ENCODE results near the gene NKX2-8.

NKX2-8 gene

DNA sequence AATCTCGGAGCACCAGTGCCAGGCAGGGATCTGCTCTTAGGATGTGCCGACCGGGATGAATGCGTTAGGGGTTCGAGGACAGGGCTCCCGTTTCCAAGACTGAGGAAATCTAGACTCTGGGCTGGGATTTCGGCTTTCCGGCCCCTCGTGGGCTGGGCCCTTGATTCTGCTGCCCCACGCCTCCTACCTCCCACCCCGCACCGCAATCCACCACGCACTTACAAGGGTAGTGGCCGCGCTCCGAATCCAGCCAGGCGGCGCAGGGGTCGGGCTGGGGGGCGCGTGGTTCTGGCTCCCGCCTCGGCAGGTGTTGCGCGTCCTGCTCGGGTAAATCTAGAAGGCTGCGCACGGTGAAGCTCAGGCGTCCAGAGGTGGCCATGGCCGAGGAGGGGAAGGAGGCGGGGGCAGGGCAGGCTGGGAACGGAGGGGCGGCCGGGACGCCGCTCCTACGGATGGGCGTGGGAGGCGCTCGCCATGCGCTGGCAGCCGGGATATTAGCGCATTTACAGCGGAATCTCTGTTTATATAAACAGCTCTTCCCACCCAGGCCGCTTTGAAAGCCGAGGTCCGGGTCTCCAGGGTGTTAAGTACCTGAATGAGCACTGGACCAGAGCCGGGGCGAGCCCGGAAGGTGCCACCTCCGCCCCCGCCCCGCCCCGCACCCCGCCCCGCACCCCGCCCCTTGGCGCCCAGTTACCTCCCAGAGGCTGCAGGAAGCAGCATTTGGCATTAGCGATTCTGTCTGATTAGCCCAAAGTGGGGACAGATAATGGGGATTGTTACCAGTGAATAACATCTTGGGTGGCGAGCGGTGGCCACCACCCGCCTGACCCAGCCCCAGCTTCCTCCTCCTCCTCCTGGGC is at the start of gene NKX2-8:
Gene NKX2-8, minus strand, starts transcription at position 604 of the 863 bp plus-strand sequence. Its CDS starts 225 bp downstream, at position 379.
- Histone ChIP-seq H3K9ac (ENCODE audit: low read depth, low read length) (no peak within 1 kb of the TSS), H3K27me3 (ENCODE audit: control insufficient read depth, insufficient read depth, low read length) (peaks cover 100% of the 10 kb centered on the region), H3K4me1 (ENCODE audit: control insufficient read depth, insufficient read depth, low read length) (peaks cover 18% of the 10 kb centered on the region), H3K36me3 (ENCODE audit: control insufficient read depth, insufficient read depth, low read length) (no peaks in the 10 kb centered on the region), H3K27ac (ENCODE audit: low read depth, low read length) (no peak within 1 kb of the TSS), H3K4me3 (ENCODE audit: low read depth, low read length) (peak within 1 kb of the TSS; percentile 56), H3K9me3 (ENCODE audit: control insufficient read depth, insufficient read depth, low read length) (no peaks in the 10 kb centered on the region)

GRCh38 chr14:36627981-36628380 is 45.6 kb upstream of the NKX2-8 start:
- Histone ChIP-seq H3K27me3 (ENCODE audit: control insufficient read depth, insufficient read depth, low read length) (0 out of 2 replicates have a peak, but pooled peaks cover 5% of the 10 kb centered on the region), H3K9me3 (ENCODE audit: control insufficient read depth, insufficient read depth, low read length) (no peaks in the 10 kb centered on the region), H3K4me3 (ENCODE audit: low read depth, low read length) (no peak overlapping the region), H3K9ac (ENCODE audit: low read depth, low read length) (no peak overlapping the region), H3K4me1 (ENCODE audit: control insufficient read depth, insufficient read depth, low read length) (no peaks in the 10 kb centered on the region), H3K27ac (ENCODE audit: low read depth, low read length) (no peak overlapping the region), H3K36me3 (ENCODE audit: control insufficient read depth, insufficient read depth, low read length) (no peaks in the 10 kb centered on the region)

- Histone ChIP-seq H3K27me3 (ENCODE audit: control insufficient read depth, insufficient read depth, low read length) (0 out of 2 replicates have a peak, but pooled peaks cover 5% of the 10 kb centered on the region), H3K4me3 (ENCODE audit: low read depth, low read length) (no peak overlapping the region), H3K9me3 (ENCODE audit: control insufficient read depth, insufficient read depth, low read length) (no peaks in the 10 kb centered on the region), H3K4me1 (ENCODE audit: control insufficient read depth, insufficient read depth, low read length) (no peaks in the 10 kb centered on the region), H3K36me3 (ENCODE audit: control insufficient read depth, insufficient read depth, low read length) (no peaks in the 10 kb centered on the region), H3K9ac (ENCODE audit: low read depth, low read length) (no peak overlapping the region), H3K27ac (ENCODE audit: low read depth, low read length) (no peak overlapping the region)
Observed at GRCh38 chr14:36626151-36626550, 43.7 kb upstream of the NKX2-8 start.

GRCh38 chr14:36625436-36625835 is 43.0 kb upstream of the NKX2-8 start:
- Histone ChIP-seq H3K36me3 (ENCODE audit: control insufficient read depth, insufficient read depth, low read length) (no peaks in the 10 kb centered on the region), H3K4me3 (ENCODE audit: low read depth, low read length) (no peak overlapping the region), H3K27ac (ENCODE audit: low read depth, low read length) (no peak overlapping the region), H3K9ac (ENCODE audit: low read depth, low read length) (no peak overlapping the region), H3K27me3 (ENCODE audit: control insufficient read depth, insufficient read depth, low read length) (0 out of 2 replicates have a peak, but pooled peaks cover 5% of the 10 kb centered on the region), H3K9me3 (ENCODE audit: control insufficient read depth, insufficient read depth, low read length) (no peaks in the 10 kb centered on the region), H3K4me1 (ENCODE audit: control insufficient read depth, insufficient read depth, low read length) (no peaks in the 10 kb centered on the region)

- Histone ChIP-seq H3K4me1 (ENCODE audit: control insufficient read depth, insufficient read depth, low read length) (no peaks in the 10 kb centered on the region), H3K36me3 (ENCODE audit: control insufficient read depth, insufficient read depth, low read length) (no peaks in the 10 kb centered on the region), H3K9me3 (ENCODE audit: control insufficient read depth, insufficient read depth, low read length) (no peaks in the 10 kb centered on the region), H3K27ac (ENCODE audit: low read depth, low read length) (no peak overlapping the region), H3K9ac (ENCODE audit: low read depth, low read length) (no peak overlapping the region), H3K4me3 (ENCODE audit: low read depth, low read length) (no peak overlapping the region), H3K27me3 (ENCODE audit: control insufficient read depth, insufficient read depth, low read length) (0 out of 2 replicates have a peak, but pooled peaks cover 5% of the 10 kb centered on the region)
Observed at GRCh38 chr14:36625014-36625413, 42.6 kb upstream of the NKX2-8 start.

DNA sequence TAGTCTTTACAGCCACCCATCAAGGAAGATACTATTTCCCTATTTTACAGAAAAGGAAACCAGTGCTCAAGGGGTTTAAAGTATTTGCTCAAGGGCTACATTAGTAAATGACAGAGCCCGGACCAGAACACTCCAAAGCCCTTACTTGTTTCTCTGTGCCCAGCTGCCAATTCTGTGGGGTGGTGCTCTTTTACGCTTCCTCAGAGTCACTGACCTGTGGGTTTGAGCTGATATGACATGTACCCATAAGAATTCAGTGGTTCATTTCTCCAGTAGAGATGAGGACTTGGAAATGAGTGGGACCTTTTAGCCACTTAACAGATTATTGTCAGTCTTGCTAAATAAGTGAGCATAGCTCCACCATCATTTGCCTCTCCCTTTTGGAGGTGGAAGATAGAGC is 37.4 kb upstream of the NKX2-8 start:
- no peaks in the 10 kb centered on the region for H3K36me3 ChIP-seq (ENCODE audit: control insufficient read depth, insufficient read depth, low read length)
- H3K27ac ChIP-seq (ENCODE audit: low read depth, low read length) = no peak overlapping the region
- H3K9ac ChIP-seq (ENCODE audit: low read depth, low read length) = no peak overlapping the region
- H3K9me3 ChIP-seq (ENCODE audit: control insufficient read depth, insufficient read depth, low read length) = no peaks in the 10 kb centered on the region
- no peaks in the 10 kb centered on the region for H3K4me1 ChIP-seq (ENCODE audit: control insufficient read depth, insufficient read depth, low read length)
- H3K27me3 ChIP-seq (ENCODE audit: control insufficient read depth, insufficient read depth, low read length) = no peaks in the 10 kb centered on the region
- H3K4me3 ChIP-seq (ENCODE audit: low read depth, low read length) = no peak overlapping the region

DNA sequence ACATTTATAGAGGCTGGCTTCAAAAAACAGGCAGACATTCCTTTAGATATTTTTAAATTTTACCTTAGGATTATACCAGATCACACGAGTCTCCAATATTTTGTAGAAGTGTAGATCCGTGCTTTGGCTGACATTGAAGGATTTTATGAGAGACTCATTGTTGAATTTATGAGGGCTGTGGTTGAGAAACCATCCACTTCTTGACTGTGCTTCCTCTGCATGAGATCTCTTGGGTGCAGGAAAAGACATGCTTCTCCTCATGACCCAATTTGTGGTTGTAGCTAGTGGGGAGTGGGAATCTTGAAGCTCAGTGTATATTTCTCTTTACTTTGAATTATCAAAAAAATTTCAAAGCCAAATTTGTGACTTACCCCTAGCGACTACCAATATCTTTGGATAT is 36.7 kb upstream of the NKX2-8 start:
- Histone ChIP-seq H3K36me3 (ENCODE audit: control insufficient read depth, insufficient read depth, low read length) (no peaks in the 10 kb centered on the region), H3K27ac (ENCODE audit: low read depth, low read length) (no peak overlapping the region)

DNA sequence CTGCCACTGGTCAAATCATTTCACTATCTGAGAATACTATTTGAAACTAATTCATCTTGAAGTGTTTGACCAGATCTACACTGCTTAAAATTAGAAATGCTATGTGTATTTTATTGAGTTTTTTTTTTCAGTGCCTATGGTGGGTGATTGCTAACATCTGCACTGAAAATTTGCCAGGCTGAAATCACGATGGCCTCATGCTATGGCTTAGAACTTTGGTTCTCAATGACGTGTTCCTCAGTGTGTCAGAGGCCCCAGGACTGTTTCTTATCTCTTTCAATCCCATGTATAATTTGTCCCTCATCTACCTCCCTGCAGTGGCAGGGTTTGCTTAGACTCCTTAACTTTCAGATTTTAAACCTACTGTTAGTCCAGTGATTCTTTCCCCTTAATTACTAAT is 36.2 kb upstream of the NKX2-8 start:
- Histone ChIP-seq H3K27ac (ENCODE audit: low read depth, low read length) (no peak overlapping the region), H3K36me3 (ENCODE audit: control insufficient read depth, insufficient read depth, low read length) (no peaks in the 10 kb centered on the region), H3K9ac (ENCODE audit: low read depth, low read length) (no peak overlapping the region), H3K4me1 (ENCODE audit: control insufficient read depth, insufficient read depth, low read length) (no peaks in the 10 kb centered on the region), H3K9me3 (ENCODE audit: control insufficient read depth, insufficient read depth, low read length) (no peaks in the 10 kb centered on the region), H3K27me3 (ENCODE audit: control insufficient read depth, insufficient read depth, low read length) (no peaks in the 10 kb centered on the region), H3K4me3 (ENCODE audit: low read depth, low read length) (no peak overlapping the region)

More for the DNA sequence above, 36.7 kb upstream of the NKX2-8 start:
- Histone ChIP-seq H3K27me3 (ENCODE audit: control insufficient read depth, insufficient read depth, low read length) (no peaks in the 10 kb centered on the region), H3K9me3 (ENCODE audit: control insufficient read depth, insufficient read depth, low read length) (no peaks in the 10 kb centered on the region), H3K4me1 (ENCODE audit: control insufficient read depth, insufficient read depth, low read length) (no peaks in the 10 kb centered on the region), H3K9ac (ENCODE audit: low read depth, low read length) (no peak overlapping the region), H3K4me3 (ENCODE audit: low read depth, low read length) (no peak overlapping the region)

DNA sequence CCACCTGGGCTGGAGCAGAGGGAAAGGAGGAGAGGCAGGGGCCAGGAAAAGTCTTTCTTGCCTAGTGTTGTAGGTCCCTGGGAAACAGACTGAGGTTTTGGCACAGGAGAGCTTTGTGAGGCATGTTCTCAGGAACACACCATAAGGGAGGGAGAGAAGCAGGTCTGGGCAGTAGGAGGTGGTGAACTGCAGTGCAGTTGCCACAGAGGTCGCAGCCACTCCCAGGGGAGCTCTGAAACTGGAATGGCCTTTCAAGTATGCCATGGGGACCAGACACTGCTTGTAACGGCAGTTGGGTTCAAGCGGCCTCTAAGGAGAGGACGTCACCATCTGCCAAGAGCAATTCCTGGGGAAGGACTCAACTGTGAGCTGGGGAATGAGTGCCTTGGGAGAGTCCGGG is 35.4 kb upstream of the NKX2-8 start:
- Histone ChIP-seq H3K36me3 (ENCODE audit: control insufficient read depth, insufficient read depth, low read length) (no peaks in the 10 kb centered on the region), H3K9ac (ENCODE audit: low read depth, low read length) (no peak overlapping the region), H3K4me1 (ENCODE audit: control insufficient read depth, insufficient read depth, low read length) (no peaks in the 10 kb centered on the region), H3K27me3 (ENCODE audit: control insufficient read depth, insufficient read depth, low read length) (no peaks in the 10 kb centered on the region), H3K4me3 (ENCODE audit: low read depth, low read length) (no peak overlapping the region), H3K9me3 (ENCODE audit: control insufficient read depth, insufficient read depth, low read length) (no peaks in the 10 kb centered on the region), H3K27ac (ENCODE audit: low read depth, low read length) (no peak overlapping the region)

DNA sequence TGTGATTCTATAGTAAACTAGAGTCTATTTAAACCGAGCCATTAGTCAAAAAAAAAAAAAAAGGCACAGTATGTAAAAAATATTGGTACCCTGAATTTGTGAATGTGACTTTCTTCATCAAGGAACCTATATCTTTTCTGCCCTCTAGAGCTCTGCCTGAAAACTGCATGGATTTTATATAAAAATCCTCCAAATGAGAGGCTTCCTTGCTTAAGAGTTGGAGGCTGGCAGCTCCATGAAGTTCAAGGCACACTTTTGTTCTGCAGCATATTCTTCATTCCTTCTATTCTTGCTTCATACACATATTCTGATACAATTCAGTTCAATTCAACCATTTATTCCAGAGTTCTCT is 23.1 kb upstream of the NKX2-8 start:
- H3K4me1 ChIP-seq (ENCODE audit: control insufficient read depth, insufficient read depth, low read length) = peaks cover 8% of the 10 kb centered on the region; the same call in 1 of the 2 replicates
- no peak overlapping the region for H3K4me3 ChIP-seq (ENCODE audit: low read depth, low read length)
- no peaks in the 10 kb centered on the region for H3K9me3 ChIP-seq (ENCODE audit: control insufficient read depth, insufficient read depth, low read length)
- H3K27me3 ChIP-seq (ENCODE audit: control insufficient read depth, insufficient read depth, low read length) = peaks cover 12% of the 10 kb centered on the region; the same call in 1 of the 2 replicates
- no peaks in the 10 kb centered on the region for H3K36me3 ChIP-seq (ENCODE audit: control insufficient read depth, insufficient read depth, low read length)
- H3K27ac ChIP-seq (ENCODE audit: low read depth, low read length) = no peak overlapping the region
- H3K9ac ChIP-seq (ENCODE audit: low read depth, low read length) = no peak overlapping the region

- Histone ChIP-seq H3K36me3 (ENCODE audit: control insufficient read depth, insufficient read depth, low read length) (no peaks in the 10 kb centered on the region), H3K9me3 (ENCODE audit: control insufficient read depth, insufficient read depth, low read length) (no peaks in the 10 kb centered on the region), H3K9ac (ENCODE audit: low read depth, low read length) (no peak overlapping the region), H3K27ac (ENCODE audit: low read depth, low read length) (no peak overlapping the region), H3K4me3 (ENCODE audit: low read depth, low read length) (peak overlapping the region; percentile 48), H3K4me1 (ENCODE audit: control insufficient read depth, insufficient read depth, low read length) (peaks cover 10% of the 10 kb centered on the region; the same call in 1 of the 2 replicates), H3K27me3 (ENCODE audit: control insufficient read depth, insufficient read depth, low read length) (peaks cover 12% of the 10 kb centered on the region; the same call in 1 of the 2 replicates)
Observed at GRCh38 chr14:36604757-36605505, 22.5 kb upstream of the NKX2-8 start.
